AG09319 (cell line): ENCODE results near the gene PELI2.

Experiments
- DNase-seq: peaks from one replicate; pipeline ENCODE4 v3.0.0-alpha.2; 2010; ENCODE audit warnings: low read depth; ENCODE audit errors: extremely low read depth
- CTCF ChIP-seq: IDR thresholded peaks from 2 replicates; pipeline ENCODE4 v1.5.1; 2011; ENCODE audit warnings: low read depth, mild to moderate bottlenecking, inconsistent platforms, low read length, moderate library complexity

Gene PELI2

GRCh38 chr14:56144176-56144575, 26.0 kb downstream of the PELI2 start:
- no peak for TF ChIP-seq CTCF
- no peak for DNase-seq

GRCh38 chr14:56145181-56145769, 27.1 kb downstream of the PELI2 start:
- DNase-seq = no peak
- TF ChIP-seq CTCF = no peak

- TF ChIP-seq CTCF = no peak
- DNase-seq = peak; percentile 10
Measured at GRCh38 chr14:56145965-56146364, 27.8 kb downstream of the PELI2 start.

DNA sequence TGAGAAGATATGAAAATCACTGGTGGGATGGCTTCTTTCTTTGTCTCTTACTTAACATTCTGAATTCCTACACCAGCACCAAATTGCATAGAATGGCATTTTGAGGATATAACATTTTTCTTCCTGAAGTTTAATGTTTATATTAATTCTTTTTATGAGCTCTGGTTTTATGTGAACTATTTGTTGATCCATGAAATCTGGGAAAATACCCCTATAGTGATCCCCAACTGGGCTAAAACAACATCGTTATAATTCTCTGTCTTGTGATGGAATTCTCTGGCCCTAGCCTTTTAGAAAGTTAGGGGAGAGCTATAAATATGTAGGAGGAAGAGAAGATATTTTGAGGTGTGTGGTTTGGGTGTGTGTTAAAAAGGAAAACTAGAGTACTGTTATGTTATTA, 29.2 kb downstream of the PELI2 start:
- DNase-seq = no peak
- TF ChIP-seq CTCF = no peak

- no peak for TF ChIP-seq CTCF
- DNase-seq = no peak
Measured at GRCh38 chr14:56147986-56148901, 30.0 kb downstream of the PELI2 start.

GRCh38 chr14:56149151-56149550, 30.9 kb downstream of the PELI2 start:
- no peak for TF ChIP-seq CTCF
- no peak for DNase-seq

DNA sequence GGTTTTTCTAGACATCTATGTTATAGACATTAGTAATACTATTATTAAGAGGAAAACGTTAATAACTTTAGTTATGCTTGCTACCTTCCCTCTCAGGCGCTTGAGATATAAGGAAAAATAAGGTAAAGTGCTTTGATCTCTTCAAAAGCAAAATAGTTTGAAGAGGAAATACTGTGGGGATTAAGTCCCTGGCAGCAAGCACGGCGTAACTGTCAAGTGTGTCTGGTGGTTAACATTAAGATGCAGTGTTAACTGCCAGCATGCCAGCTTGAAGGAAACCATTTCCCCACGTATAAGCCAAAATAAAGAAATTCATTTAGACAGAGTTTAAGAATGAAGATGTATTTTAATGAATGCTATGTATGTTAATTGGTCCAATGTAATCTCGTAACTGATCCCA, 31.8 kb downstream of the PELI2 start:
- DNase-seq = no peak
- TF ChIP-seq CTCF = no peak
